NCI-H69 (cell line): ENCODE results near the gene GAN.
"Not testable (repeated sequence)": the region's sequence is repeated elsewhere in the genome, so short reads cannot be mapped to it uniquely, and the experiment has no call there.

Experiments used
- DNase-seq: peaks from one replicate; lab custom pipeline; 2025; lab: John Stamatoyannopoulos, UW

The GAN gene

GRCh38 chr16:81397879-81398520, 83.2 kb downstream of the GAN start:
- DNase-seq = no peak

- DNase-seq = no peak
Observed at GRCh38 chr16:81399909-81400308, 85.1 kb downstream of the GAN start.

- DNase-seq = peak; percentile 87
Observed at GRCh38 chr16:81401035-81401950, 86.5 kb downstream of the GAN start.

- no peak for DNase-seq
Observed at GRCh38 chr16:81403208-81403600, 88.4 kb downstream of the GAN start.

- peak; percentile 77 for DNase-seq
Observed at GRCh38 chr16:81403601-81404391, 89.0 kb downstream of the GAN start.

GRCh38 chr16:81405002-81405401, 90.2 kb downstream of the GAN start:
- not testable (repeated sequence) for DNase-seq

- no peak for DNase-seq
Observed at GRCh38 chr16:81405702-81406113, 90.9 kb downstream of the GAN start.

GRCh38 chr16:81408409-81408950, 93.7 kb downstream of the GAN start:
- DNase-seq = no peak

GRCh38 chr16:81409016-81409556, 94.3 kb downstream of the GAN start:
- DNase-seq = no peak

GRCh38 chr16:81410643-81411293, 96.0 kb downstream of the GAN start:
- DNase-seq = peak; percentile 38

GRCh38 chr16:81413245-81413990, 98.7 kb downstream of the GAN start:
- no peak for DNase-seq

GRCh38 chr16:81415751-81416150, 101.0 kb downstream of the GAN start:
- DNase-seq = peak; percentile 85

GRCh38 chr16:81416749-81417148, 102.0 kb downstream of the GAN start:
- DNase-seq = no peak

GRCh38 chr16:81417210-81417609, 102.4 kb downstream of the GAN start:
- no peak for DNase-seq

GRCh38 chr16:81419806-81420205, 105.0 kb downstream of the GAN start:
- no peak for DNase-seq

GRCh38 chr16:81421126-81421525, 106.4 kb downstream of the GAN start:
- DNase-seq = no peak

- no peak for DNase-seq
Observed at GRCh38 chr16:81421536-81421935, 106.8 kb downstream of the GAN start.

GRCh38 chr16:81422153-81422552, 107.4 kb downstream of the GAN start:
- DNase-seq = not testable (repeated sequence)

GRCh38 chr16:81424771-81425170, 110.0 kb downstream of the GAN start:
- DNase-seq = peak; percentile 10

- DNase-seq = no peak
Observed at GRCh38 chr16:81427219-81427618, 112.5 kb downstream of the GAN start.
